Thoracic aorta (tissue), 2 donors: Measurements from ENCODE around the gene SGTA. TPM values are rescaled to one million over a fixed set of nuclear protein-coding genes. Genes with fewer than 3 reads are reported as not detected.

ENCODE experiments used
- ATAC-seq: fragments of 150-250 bp; one replicate; pipeline ENCODE4 v1.8.0; 2017; ENCODE audit warnings: low read depth; ENCODE audit not compliant: insufficient number of reproducible peaks, low FRiP score
- DNase-seq: peaks from one replicate; pipeline ENCODE4 v3.0.0-alpha.2; 2020; ENCODE audit warnings: low spot score
- H3K27ac ChIP-seq, 2 donors: fragments of 200-600 bp; sonication (generic); 1 replicate in 1 of 2; 2 replicates in 1 of 2; pipeline ENCODE4 v1.5.1; 2016; ENCODE audit warnings: mild to moderate bottlenecking in 2 of 2, moderate library complexity in 2 of 2
- H3K27me3 ChIP-seq: fragments of 200-600 bp; sonication (generic); replicated peaks from 2 replicates; pipeline ENCODE4 v1.6.0; 2016; ENCODE audit warnings: mild to moderate bottlenecking; ENCODE audit not compliant: insufficient read depth
- H3K36me3 ChIP-seq: fragments of 200-600 bp; sonication (generic); one replicate; pipeline ENCODE4 v1.5.1; 2016
- H3K4me1 ChIP-seq, 2 donors: fragments of 200-600 bp; sonication (generic); 1 replicate in 1 of 2; 2 replicates in 1 of 2; pipeline versions ENCODE4 v1.5.1 to v1.6.0; 2016; ENCODE audit warnings: low read depth in 2 of 2, mild to moderate bottlenecking in 1 of 2; ENCODE audit not compliant: control insufficient read depth in 1 of 2
- H3K4me3 ChIP-seq: fragments of 200-600 bp; sonication (generic); 2 replicates; pipeline ENCODE4 v1.5.1; 2016; ENCODE audit warnings: mild to moderate bottlenecking
- H3K9me3 ChIP-seq: fragments of 200-600 bp; sonication (generic); 2 replicates; pipeline ENCODE4 v1.5.1; 2016
- CTCF ChIP-seq: fragments of 200-600 bp; sonication (generic); IDR thresholded peaks from one replicate; pipeline ENCODE4 v1.5.1; 2019; ENCODE audit warnings: antibody characterized with exemption
- total RNA-seq, 2 donors: library from RNA; depleted of rRNA; stranded (reverse); fragments of >200 nt; gene quantifications; one replicate each; pipeline versions ENCODE4 v1.1.0 to v1.2.3, GENCODE V29; 2016

SGTA gene
- total RNA-seq, 2 donors from 2014 or later, result 43.7 to 46.4 TPM

- Histone ChIP-seq H3K36me3 (peaks cover 4% of the 10 kb centered on the region), H3K27ac (no peak overlapping the region), H3K4me3 (no peak overlapping the region), H3K9me3 (no peaks in the 10 kb centered on the region), H3K4me1 (peaks cover 9 to 20% of the 10 kb centered on the region in 2 donors), H3K27me3 (no peaks in the 10 kb centered on the region)
- DNase-seq (no peak), ATAC-seq (no peak)
- no peak for TF ChIP-seq CTCF
Observed at GRCh38 chr19:2726904-2727639, 56.0 kb downstream of the SGTA start.

- ATAC-seq (no peak), DNase-seq (no peak)
- no peaks in the 10 kb centered on the region for H3K27me3 ChIP-seq
- TF ChIP-seq CTCF, result no peak
- no peaks in the 10 kb centered on the region for H3K9me3 ChIP-seq
- H3K36me3 ChIP-seq, result no peaks in the 10 kb centered on the region
- H3K27ac ChIP-seq, result no peak overlapping the region
- peaks cover 9 to 27% of the 10 kb centered on the region in 2 donors for H3K4me1 ChIP-seq
- H3K4me3 ChIP-seq, result no peak overlapping the region
Observed at GRCh38 chr19:2726160-2726855, 56.8 kb downstream of the SGTA start.

GRCh38 chr19:2724148-2724557, 58.9 kb downstream of the SGTA start:
- H3K9me3 ChIP-seq, result no peaks in the 10 kb centered on the region
- H3K4me1 ChIP-seq, result peaks cover 12 to 39% of the 10 kb centered on the region in 2 donors
- no peaks in the 10 kb centered on the region for H3K36me3 ChIP-seq
- no peak overlapping the region for H3K27ac ChIP-seq
- no peak for DNase-seq
- no peak for ATAC-seq
- no peak for TF ChIP-seq CTCF
- H3K27me3 ChIP-seq, result no peaks in the 10 kb centered on the region
- H3K4me3 ChIP-seq, result no peak overlapping the region

- no peaks in the 10 kb centered on the region for H3K9me3 ChIP-seq
- H3K27ac ChIP-seq, result peak overlapping the region; percentile 56 to 59
- no peak for TF ChIP-seq CTCF
- H3K4me3 ChIP-seq, result no peak overlapping the region
- H3K27me3 ChIP-seq, result no peaks in the 10 kb centered on the region
- no peak for DNase-seq
- no peaks in the 10 kb centered on the region for H3K36me3 ChIP-seq
- ATAC-seq, result no peak
- peaks cover 12 to 39% of the 10 kb centered on the region in 2 donors for H3K4me1 ChIP-seq
Observed at GRCh38 chr19:2723747-2724146, 59.3 kb downstream of the SGTA start.

GRCh38 chr19:2723345-2723715, 59.7 kb downstream of the SGTA start:
- DNase-seq (no peak), ATAC-seq (no peak)
- Histone ChIP-seq H3K9me3 (no peaks in the 10 kb centered on the region), H3K27me3 (no peaks in the 10 kb centered on the region), H3K4me1 (peaks cover 12 to 39% of the 10 kb centered on the region in 2 donors), H3K36me3 (no peaks in the 10 kb centered on the region), H3K4me3 (peak overlapping the region; percentile 50), H3K27ac (peak overlapping the region; percentile 56 to 59)
- no peak for TF ChIP-seq CTCF
